ENCODE results near the gene CMSS1.

- TF ChIP-seq YY1 (IDR thresholded peaks at IDR 0.05; ENCODE audit: insufficient read depth, insufficient read length) (no peak), ZNF274 (IDR thresholded peaks at IDR 0.05; ENCODE audit: low read depth, low read length) (no peak), SUZ12 (IDR thresholded peaks at IDR 0.05; ENCODE audit: extremely low read depth, insufficient read depth, insufficient read length) (no peak)
These were observed 265.5 kb downstream of the CMSS1 start for GRCh38 chr3:100083209-100083608.
